ENCODE results near the gene CACNA2D3. TPM values are rescaled to one million over a fixed set of nuclear protein-coding genes. Genes with fewer than 3 reads are reported as not detected.

Gene CACNA2D3
- total RNA-seq, 1 donor from 2014 or later: 8.3 TPM

- DNase-seq (ENCODE audit: low spot score): no peak
Observed at GRCh38 chr3:54797111-54797510, 674.8 kb downstream of the CACNA2D3 start.

- DNase-seq (ENCODE audit: low spot score): no peak
Observed at GRCh38 chr3:54800478-54800877, 678.1 kb downstream of the CACNA2D3 start.

GRCh38 chr3:54801977-54802376 is 679.6 kb downstream of the CACNA2D3 start:
- no peak for DNase-seq (ENCODE audit: low spot score)

- DNase-seq (ENCODE audit: low spot score): no peak
Observed at GRCh38 chr3:54810401-54810800, 688.0 kb downstream of the CACNA2D3 start.

GRCh38 chr3:54814224-54814623 is 691.9 kb downstream of the CACNA2D3 start:
- no peak for DNase-seq (ENCODE audit: low spot score)

- no peak for DNase-seq (ENCODE audit: low spot score)
Observed at GRCh38 chr3:54817628-54818027, 695.3 kb downstream of the CACNA2D3 start.

GRCh38 chr3:54818486-54818885 is 696.1 kb downstream of the CACNA2D3 start:
- DNase-seq (ENCODE audit: low spot score): no peak

- DNase-seq (ENCODE audit: low spot score): no peak
Observed at GRCh38 chr3:54818942-54819341, 696.6 kb downstream of the CACNA2D3 start.

GRCh38 chr3:54819946-54820345 is 697.6 kb downstream of the CACNA2D3 start:
- no peak for DNase-seq (ENCODE audit: low spot score)

- peak; percentile 54 for DNase-seq (ENCODE audit: low spot score)
Observed at GRCh38 chr3:54822206-54822605, 699.9 kb downstream of the CACNA2D3 start.

GRCh38 chr3:54826251-54826691 is 703.9 kb downstream of the CACNA2D3 start:
- DNase-seq (ENCODE audit: low spot score): no peak

GRCh38 chr3:54827056-54827687 is 704.8 kb downstream of the CACNA2D3 start:
- no peak for DNase-seq (ENCODE audit: low spot score)

- no peak for DNase-seq (ENCODE audit: low spot score)
Observed at GRCh38 chr3:54827776-54828175, 705.4 kb downstream of the CACNA2D3 start.

GRCh38 chr3:54830658-54831057 is 708.3 kb downstream of the CACNA2D3 start:
- no peak for DNase-seq (ENCODE audit: low spot score)

GRCh38 chr3:54831112-54831511 is 708.8 kb downstream of the CACNA2D3 start:
- no peak for DNase-seq (ENCODE audit: low spot score)

- no peak for DNase-seq (ENCODE audit: low spot score)
Observed at GRCh38 chr3:54832876-54833275, 710.5 kb downstream of the CACNA2D3 start.

GRCh38 chr3:54835701-54836100 is 713.3 kb downstream of the CACNA2D3 start:
- DNase-seq (ENCODE audit: low spot score): no peak

- DNase-seq (ENCODE audit: low spot score): no peak
Observed at GRCh38 chr3:54836871-54837270, 714.5 kb downstream of the CACNA2D3 start.

GRCh38 chr3:54837964-54838363 is 715.6 kb downstream of the CACNA2D3 start:
- DNase-seq (ENCODE audit: low spot score): no peak

GRCh38 chr3:54841471-54841870 is 719.1 kb downstream of the CACNA2D3 start:
- DNase-seq (ENCODE audit: low spot score): no peak

- no peak for DNase-seq (ENCODE audit: low spot score)
Observed at GRCh38 chr3:54843352-54843751, 721.0 kb downstream of the CACNA2D3 start.

GRCh38 chr3:54844211-54844610 is 721.9 kb downstream of the CACNA2D3 start:
- no peak for DNase-seq (ENCODE audit: low spot score)

- no peak for DNase-seq (ENCODE audit: low spot score)
Observed at GRCh38 chr3:54845011-54845410, 722.7 kb downstream of the CACNA2D3 start.

GRCh38 chr3:54845551-54845950 is 723.2 kb downstream of the CACNA2D3 start:
- DNase-seq (ENCODE audit: low spot score): no peak

Measured in ureter (tissue), 1 donor.